AG10803 (cell line): ENCODE results near the gene IQCB1.
"Not testable (repeated sequence)": the region's sequence is repeated elsewhere in the genome, so short reads cannot be mapped to it uniquely, and the experiment has no call there.

ENCODE experiments used
- DNase-seq: peaks from one replicate; pipeline ENCODE4 v3.0.0; 2010; ENCODE audit warnings: low read depth
- H3K4me3 ChIP-seq: 2 replicates; pipeline ENCODE4 v1.5.1; 2011; ENCODE audit warnings: mild to moderate bottlenecking, low read length, control low read depth
- CTCF ChIP-seq: conservative IDR thresholded peaks from 2 replicates; pipeline ENCODE4 v1.5.1; 2011; ENCODE audit warnings: mild to moderate bottlenecking, low read length, control low read depth, inconsistent platforms

Gene IQCB1

GRCh38 chr3:121781611-121782010 is 53.2 kb downstream of the IQCB1 start:
- DNase-seq, result no peak
- TF ChIP-seq CTCF, result no peak
- no peak overlapping the region for H3K4me3 ChIP-seq

GRCh38 chr3:121775095-121775494 is 59.8 kb downstream of the IQCB1 start:
- DNase-seq, result not testable (repeated sequence)

GRCh38 chr3:121769246-121769645 is 65.6 kb downstream of the IQCB1 start:
- TF ChIP-seq CTCF, result no peak
- DNase-seq, result no peak
- no peak overlapping the region for H3K4me3 ChIP-seq

More at GRCh38 chr3:121775095-121775494, 59.8 kb downstream of the IQCB1 start:
- H3K4me3 ChIP-seq, result not testable (repeated sequence)

GRCh38 chr3:121768452-121768851 is 66.4 kb downstream of the IQCB1 start:
- TF ChIP-seq CTCF, result no peak
- DNase-seq, result no peak
- H3K4me3 ChIP-seq, result no peak overlapping the region

- no peak for TF ChIP-seq CTCF
- DNase-seq, result no peak
Measured at GRCh38 chr3:121759541-121760202, 75.2 kb downstream of the IQCB1 start.

GRCh38 chr3:121758727-121759450 is 76.0 kb downstream of the IQCB1 start:
- DNase-seq, result no peak
- TF ChIP-seq CTCF, result no peak
- no peak overlapping the region for H3K4me3 ChIP-seq

More at GRCh38 chr3:121759541-121760202, 75.2 kb downstream of the IQCB1 start:
- no peak overlapping the region for H3K4me3 ChIP-seq

GRCh38 chr3:121757812-121758545 is 76.9 kb downstream of the IQCB1 start:
- no peak for DNase-seq
- no peak for TF ChIP-seq CTCF
- H3K4me3 ChIP-seq, result no peak overlapping the region
